Smooth muscle cell of the umbilical artery (primary cell): ENCODE data around the gene SCOC. TPM values are rescaled to one million over a fixed set of nuclear protein-coding genes. Genes with fewer than 3 reads are reported as not detected.

ENCODE experiments used
- total RNA-seq: library from RNA; depleted of rRNA; stranded (reverse); fragments of >200 nt; gene quantifications from 2 replicates; pipeline ENCODE4 v1.2.3, GENCODE V29; 2014

SCOC gene
- 74.6 and 85.2 TPM in 2 replicates for total RNA-seq

GRCh38 chr4:140373328-140374129 is at the start of gene SCOC:
TSS of gene SCOC (plus strand) at chr4:140373646. CDS start at chr4:140379171, 5,525 bp downstream.

DNA sequence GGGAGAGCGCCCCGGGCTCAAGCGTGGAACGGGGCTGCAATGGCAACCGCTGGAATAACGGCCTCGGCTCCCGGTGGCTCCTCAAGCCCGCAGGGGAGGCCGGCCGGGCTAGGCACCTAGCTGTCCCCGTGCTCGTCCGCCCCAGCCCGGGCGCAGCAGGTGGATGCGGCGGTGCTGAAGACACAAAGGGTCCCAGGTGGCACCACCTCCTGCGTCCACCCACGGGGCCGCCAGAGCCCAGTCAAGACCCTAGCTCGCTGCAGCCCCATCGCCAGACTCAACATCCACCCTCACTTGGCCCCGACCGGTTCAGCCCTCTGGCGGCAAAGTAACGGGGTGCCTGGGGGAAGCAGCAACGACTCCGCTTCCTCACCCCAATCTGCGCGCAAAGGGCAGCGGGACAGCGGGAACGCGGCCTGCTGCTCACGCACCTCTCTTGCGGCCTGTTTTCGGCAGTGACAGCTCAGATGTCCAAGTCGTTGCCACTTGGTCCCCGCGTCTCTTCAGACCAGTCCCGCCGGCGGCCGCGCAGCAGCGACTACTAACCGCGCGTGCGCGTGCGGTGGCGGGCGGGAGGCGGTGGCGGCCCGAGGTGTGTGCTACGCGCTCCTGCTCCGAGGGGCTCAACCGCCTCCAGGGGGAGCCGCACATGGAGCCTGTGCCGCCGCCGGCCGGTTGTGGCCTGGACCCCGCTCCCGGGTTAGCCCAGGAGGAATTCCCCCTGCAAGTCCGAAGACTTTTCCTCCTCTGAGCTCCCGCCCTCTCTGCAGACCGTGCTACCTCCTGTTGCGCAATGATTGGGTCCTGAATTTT is 53.9 kb downstream of the SCOC start, which contains the start of gene CLGN:
TSS of gene CLGN (minus strand) at position 543 of the 813 bp plus-strand sequence. CDS start 14,570 bp downstream, outside the sequence.

Other genes with a start within 250 kb of the SCOC start
- gene MAML3, start 219.5 kb upstream of the SCOC start, total RNA-seq = 1.2 TPM in 2 replicates
- gene CLGN, start 54.0 kb downstream of the SCOC start, total RNA-seq = 3.0 and 5.7 TPM in 2 replicates
- gene MGAT4D, start 124.6 kb downstream of the SCOC start, total RNA-seq = not detected in 2 replicates
- 60.0 and 72.8 TPM in 2 replicates for gene ELMOD2, start 150.5 kb downstream of the SCOC start, total RNA-seq
- gene UCP1, start 195.3 kb downstream of the SCOC start, total RNA-seq = not detected in 2 replicates